Sciatic nerve (tissue), 2 donors: ENCODE measurements around the gene CSF1. TPM values are rescaled to one million over a fixed set of nuclear protein-coding genes. Genes with fewer than 3 reads are reported as not detected.

Source experiments
- ATAC-seq: fragments of 200-7000 bp; cut with Tn5 transposase; one replicate; pipeline ENCODE4 v1.9.1; 2020; ENCODE audit warnings: mild to moderate bottlenecking, moderate library complexity
- DNase-seq: peaks from one replicate; pipeline ENCODE4 v3.0.0-alpha.2; 2020; ENCODE audit warnings: low spot score
- intact Hi-C: fragments of 100-400 bp; cut with DNase I; formaldehyde crosslinking; loops from one replicate; pipeline ENCODE4 v1.14.2; 2022
- total RNA-seq: library from RNA; stranded (reverse); fragmentation: NEBNext Ultra II Directional; extraction: Animal tissue kit (Norgen Biotek cat#: 25700); gene quantifications from one replicate; pipeline ENCODE4 v1.2.1, GENCODE V29; 2021
- donor health status: DM: no; HTN: no; CAD: no.
- donor health status: DM: no; HTN: no; CAD: no.

CSF1 gene
- total RNA-seq, 1 donor from 2014 or later = 61.2 TPM

DNA sequence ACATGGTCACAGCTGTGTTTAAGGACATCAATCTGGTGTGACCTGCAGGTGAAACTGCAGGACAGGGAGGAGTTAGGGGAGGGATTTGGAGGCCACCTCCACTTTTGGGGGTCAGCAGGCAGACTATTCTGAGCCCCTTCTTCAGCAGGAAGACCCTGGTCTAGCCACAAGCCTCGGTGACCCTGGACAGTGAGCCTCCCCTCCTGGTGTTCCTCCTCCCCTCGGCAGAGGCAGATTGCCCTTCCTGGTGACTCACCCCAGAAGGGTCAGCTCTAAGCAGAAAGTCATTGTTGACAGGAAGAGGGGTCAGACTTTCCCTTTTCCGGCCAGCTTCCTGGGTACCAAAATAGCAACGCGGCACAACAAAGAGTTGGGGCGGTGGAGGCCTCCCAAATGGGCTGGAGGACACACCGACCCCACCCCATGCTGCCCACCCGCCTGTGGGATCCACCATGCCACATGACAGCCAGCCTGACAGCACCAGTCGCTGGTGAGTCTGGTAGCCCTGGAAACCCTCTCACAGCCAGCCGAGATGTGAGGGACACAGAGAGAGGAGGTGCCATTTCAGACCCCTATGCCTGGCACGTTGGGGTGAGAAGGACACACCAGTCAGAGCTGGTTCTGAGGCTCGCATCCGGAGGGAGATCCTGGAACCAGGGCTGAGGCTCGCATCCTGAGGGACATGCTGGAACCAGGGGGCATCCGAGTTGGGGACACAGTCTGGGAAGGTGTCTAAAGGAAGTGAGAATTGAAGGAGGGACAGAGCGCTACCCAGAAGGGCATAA lies 14.7 kb upstream of the CSF1 start:
- ATAC-seq (peak; percentile 58), DNase-seq (no peak)
- intact Hi-C loops = no loop called here

- intact Hi-C loops = no loop called here
- DNase-seq (no peak), ATAC-seq (no peak)
Observed at GRCh38 chr1:109896681-109897080, 14.0 kb upstream of the CSF1 start.

- intact Hi-C loops = no loop called here
- no peak for DNase-seq
- ATAC-seq = no peak
Observed at GRCh38 chr1:109897259-109897955, 13.2 kb upstream of the CSF1 start.

DNA sequence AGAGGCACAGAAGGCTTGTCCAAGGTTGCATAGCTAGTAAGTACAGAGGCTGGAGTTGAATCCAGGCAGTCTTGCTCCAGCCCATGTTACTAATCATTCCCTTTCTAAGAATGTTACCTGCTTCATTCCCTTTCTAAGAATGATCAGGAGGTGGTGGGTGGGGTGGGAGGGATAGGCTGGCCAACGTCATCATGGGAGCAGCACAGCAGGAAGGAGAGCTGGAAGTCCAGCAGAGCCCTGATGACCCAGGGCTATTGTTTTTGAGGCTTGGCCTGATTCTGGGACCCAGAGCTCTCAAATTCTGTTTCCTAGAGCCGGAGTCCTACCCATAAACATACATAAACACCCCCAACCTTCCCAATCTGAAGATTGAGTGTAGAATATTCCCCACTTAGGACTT lies 11.8 kb upstream of the CSF1 start:
- no peak for ATAC-seq
- intact Hi-C loops = no loop called here

DNA sequence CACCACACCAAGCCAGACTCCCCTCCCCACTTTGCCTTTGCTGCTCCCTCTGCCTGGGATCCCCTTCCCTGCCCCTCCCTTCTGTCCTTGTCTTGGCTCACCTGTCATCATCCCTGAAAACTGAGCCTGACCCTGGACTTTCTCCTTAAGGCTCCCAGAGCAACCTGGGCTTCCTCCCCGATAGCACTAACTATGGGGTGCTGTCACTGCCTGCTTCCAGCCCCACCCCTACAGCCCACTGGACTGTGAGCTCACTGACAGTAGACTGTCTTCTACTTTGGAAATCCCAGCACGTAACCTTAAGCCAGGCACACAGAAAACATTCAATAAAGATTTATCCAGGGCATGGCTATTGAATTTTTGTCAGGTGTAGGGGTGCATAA lies 9.5 kb upstream of the CSF1 start:
- intact Hi-C loops = no loop called here
- ATAC-seq = no peak
- DNase-seq = no peak

More for the DNA sequence above, 11.8 kb upstream of the CSF1 start:
- no peak for DNase-seq

DNA sequence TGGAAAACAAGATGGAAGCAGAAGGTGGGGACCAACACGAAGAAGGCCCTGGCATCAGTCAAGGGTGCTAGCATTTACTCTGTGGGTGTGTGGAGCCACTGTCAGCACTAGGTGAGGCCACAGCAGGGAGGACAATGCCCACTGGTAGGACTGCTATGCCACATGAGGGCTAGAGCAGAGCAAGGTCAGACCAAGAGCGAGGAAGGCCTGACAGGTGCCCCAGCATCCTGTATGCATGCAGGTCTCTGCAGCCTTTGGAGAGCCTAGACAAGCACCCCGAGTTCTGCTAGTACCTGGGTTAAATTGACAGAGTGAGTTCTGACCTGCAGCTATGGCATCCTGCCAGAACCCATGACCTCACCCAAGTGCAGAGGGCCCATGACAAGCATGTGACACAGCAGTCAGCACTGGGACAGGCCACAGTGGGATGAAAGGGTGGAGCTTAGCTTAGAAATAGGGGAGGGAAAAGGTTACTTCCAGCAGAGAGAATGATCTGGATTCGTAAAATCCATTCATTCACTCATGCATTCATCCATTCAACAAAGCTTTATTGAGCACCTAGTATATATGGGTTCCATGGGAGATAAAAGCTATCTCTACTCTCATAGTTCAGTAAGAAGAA lies 9.0 kb upstream of the CSF1 start:
- DNase-seq (no peak), ATAC-seq (no peak)
- intact Hi-C loops = no loop called here

GRCh38 chr1:109902204-109902985 lies 8.3 kb upstream of the CSF1 start:
- intact Hi-C loops = no loop called here
- DNase-seq (no peak), ATAC-seq (no peak)

- intact Hi-C loops = no loop called here
- DNase-seq = no peak
- no peak for ATAC-seq
Observed at GRCh38 chr1:109903376-109903930, 7.2 kb upstream of the CSF1 start.

DNA sequence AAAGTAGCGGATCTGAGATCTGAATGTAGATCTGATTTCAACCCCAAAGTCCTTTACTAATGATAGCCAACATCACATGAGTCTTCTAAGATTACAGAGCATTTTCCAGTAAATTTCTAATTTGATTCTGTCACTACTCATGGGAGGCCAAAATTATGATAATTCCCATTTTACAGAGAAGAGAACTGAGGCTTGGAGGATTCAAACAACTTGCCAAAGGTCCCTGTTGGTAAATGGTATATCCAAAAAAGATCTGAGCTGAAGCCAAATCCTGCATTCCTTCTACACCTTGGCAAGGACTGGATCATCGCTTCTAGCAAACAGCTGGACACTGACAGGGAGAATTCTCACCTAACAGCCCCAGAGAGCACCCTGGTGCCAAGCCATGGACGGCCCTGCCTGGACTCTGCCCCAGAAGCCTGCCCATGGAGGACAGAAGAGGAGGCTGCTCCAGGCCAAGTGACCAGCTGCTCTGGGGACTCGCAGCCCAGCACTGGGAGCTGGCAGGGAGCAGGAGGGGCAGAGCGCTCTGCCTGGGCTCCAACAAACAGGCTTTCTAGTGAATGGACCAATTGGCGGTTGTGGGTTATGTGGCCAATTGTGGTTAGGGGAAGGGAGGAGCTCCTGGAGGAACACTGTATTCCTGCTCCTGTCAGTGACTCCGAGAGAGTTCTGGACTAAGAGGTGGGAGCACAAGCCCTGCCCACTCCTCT lies 6.4 kb upstream of the CSF1 start:
- no peak for DNase-seq

GRCh38 chr1:109905491-109905890 lies 5.2 kb upstream of the CSF1 start:
- intact Hi-C loops = no loop called here
- DNase-seq (no peak), ATAC-seq (no peak)

More for the DNA sequence above, 6.4 kb upstream of the CSF1 start:
- peak; percentile 77 for ATAC-seq
- intact Hi-C loops = no loop called here

GRCh38 chr1:109906160-109906838 lies 4.3 kb upstream of the CSF1 start:
- DNase-seq (no peak), ATAC-seq (no peak)
- intact Hi-C loops = no loop called here

- DNase-seq (no peak), ATAC-seq (no peak)
- intact Hi-C loops = no loop called here
Observed at GRCh38 chr1:109906839-109907180, 3.8 kb upstream of the CSF1 start.

GRCh38 chr1:109907190-109907774 lies 3.4 kb upstream of the CSF1 start:
- intact Hi-C loops = no loop called here
- no peak for DNase-seq

GRCh38 chr1:109908836-109909235 lies 1.8 kb upstream of the CSF1 start:
- ATAC-seq (no peak), DNase-seq (no peak)
- intact Hi-C loops = no loop called here

More at GRCh38 chr1:109907190-109907774, 3.4 kb upstream of the CSF1 start:
- no peak for ATAC-seq

DNA sequence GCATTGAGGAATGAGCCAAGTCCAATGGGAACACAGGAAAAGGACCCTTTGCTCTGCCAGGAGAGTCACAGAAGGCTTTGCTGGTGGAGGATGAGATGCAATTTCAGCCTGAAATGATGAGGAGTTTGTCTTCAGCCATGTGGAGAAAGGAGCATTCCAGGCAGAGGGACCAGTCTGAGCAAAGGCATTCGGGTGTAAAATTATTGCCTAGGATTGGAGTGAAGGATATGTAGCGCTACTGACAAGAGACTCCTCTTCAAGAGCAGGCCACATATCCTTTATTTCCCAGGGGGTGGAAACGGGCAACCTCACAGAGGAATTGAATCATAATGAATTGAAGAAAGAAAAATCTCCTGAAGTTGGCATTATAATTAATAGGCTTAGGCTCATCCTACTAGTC lies 1.1 kb upstream of the CSF1 start:
- no peak for ATAC-seq
- DNase-seq = no peak
- intact Hi-C loops = no loop called here

- intact Hi-C loops = loop anchor here (10.0 kb wide), 1 partner anchor 74 kb away; the partner anchor contains the start of gene AHCYL1
- DNase-seq (no peak), ATAC-seq (no peak)
Observed at GRCh38 chr1:109910963-109911798, 532 bp downstream of the CSF1 start.
